ENCODE measurements around the gene EDIL3. TPM values are rescaled to one million over a fixed set of nuclear protein-coding genes. Genes with fewer than 3 reads are reported as not detected.
A peak's percentile ranks its signal among the peaks of the same experiment; 100 is the strongest.

EDIL3 gene
- total and polyA plus RNA-seq, 2 of the 13 experiments (the other 11 are each of a cell fraction or from before 2014, with no cell fraction given), result 0.01 TPM; not detected in 1

GRCh38 chr5:83972909-83973308 is 411.8 kb downstream of the EDIL3 start:
- no peak for FAIRE-seq
- no peak overlapping the region for H2AFZ ChIP-seq (ENCODE audit: low read length)
- H4K20me1 ChIP-seq (ENCODE audit: insufficient read depth, low read length), result no peaks in the 10 kb centered on the region

GRCh38 chr5:83972236-83972635 is 412.4 kb downstream of the EDIL3 start:
- BruUV-seq (replicated peaks), result no TSS peak

More at GRCh38 chr5:83972909-83973308, 411.8 kb downstream of the EDIL3 start:
- no peaks in the 10 kb centered on the region for H3K4me1 ChIP-seq (ENCODE audit: insufficient read depth, low read length)
- no peak overlapping the region for H3K27ac ChIP-seq (ENCODE audit: extremely low read length, insufficient read depth, low read length)
- no peak overlapping the region for H3K4me3 ChIP-seq (replicated peaks in 1 of 3; ENCODE audit: insufficient read depth in 1 of 3, low read depth in 2 of 3, low read length in 3 of 3)
- no peak for ATAC-seq
- TF ChIP-seq PHF21A (CRISPR knock-in tag; IDR thresholded peaks at IDR 0.05) (no peak), HNF4A (CRISPR knock-in tag; IDR thresholded peaks at IDR 0.05) (no peak), ZNF772 (CRISPR knock-in tag; IDR thresholded peaks at IDR 0.05) (no peak), NCOA5 (CRISPR knock-in tag; IDR thresholded peaks at IDR 0.05) (no peak), NFKB2 (CRISPR knock-in tag; IDR thresholded peaks at IDR 0.05; ENCODE audit: borderline replicate concordance) (no peak), MAX (IDR thresholded peaks at IDR 0.05) (no peak), ZSCAN20 (CRISPR knock-in tag; IDR thresholded peaks at IDR 0.05; ENCODE audit: borderline replicate concordance) (no peak), POGZ (CRISPR knock-in tag; IDR thresholded peaks at IDR 0.05) (no peak), HOXA7 (CRISPR knock-in tag; IDR thresholded peaks at IDR 0.05) (no peak), ZNF670 (CRISPR knock-in tag; IDR thresholded peaks at IDR 0.05; ENCODE audit: borderline replicate concordance) (no peak), TMF1 (CRISPR knock-in tag; IDR thresholded peaks at IDR 0.05; ENCODE audit: low read depth) (no peak), MAFF (IDR thresholded peaks at IDR 0.05; ENCODE audit: low read depth, low read length) (peak; percentile 80), ZNF788 (CRISPR knock-in tag; IDR thresholded peaks at IDR 0.05; ENCODE audit: borderline replicate concordance) (no peak), CBX2 (IDR thresholded peaks at IDR 0.05; ENCODE audit: low read depth, low read length) (no peak), CBX2 (CRISPR knock-in tag; IDR thresholded peaks at IDR 0.05; ENCODE audit: low read depth) (no peak), MAFK (conservative IDR thresholded peaks at IDR 0.05 in 1 of 2, IDR thresholded peaks at IDR 0.05 in 1 of 2; ENCODE audit: low read length in 2 of 2) (peak; percentile 75 to 87), ZNF567 (CRISPR knock-in tag; IDR thresholded peaks at IDR 0.05; ENCODE audit: borderline replicate concordance) (no peak)
- CTCF ChIA-PET (ENCODE audit: low intra/inter-chr PET ratio, low total read pairs), result no interaction called here
- no peaks in the 10 kb centered on the region for H3K27me3 ChIP-seq (ENCODE audit: control insufficient read depth in 1 of 2, insufficient read depth in 2 of 2, low read length in 2 of 2)
- H3K9ac ChIP-seq (ENCODE audit: insufficient read depth, low read depth, low read length), result no peak overlapping the region
- H3K79me2 ChIP-seq (ENCODE audit: insufficient read depth, low read length), result no peaks in the 10 kb centered on the region
- POLR2A ChIA-PET, result no interaction called here
- DNase-seq (ENCODE audit: low spot score), result no peak
- H3K4me2 ChIP-seq (ENCODE audit: low read depth, low read length), result no peak overlapping the region
- in situ Hi-C loops (cut with HindIII; ENCODE audit: extremely low pct_ligation_motif_present, low pct_unique_long_range_greater_than_20kb) (no loop called here), intact Hi-C loops (cut with micrococcal nuclease; ENCODE audit: unreplicated experiment) (no loop called here)
- H3K36me3 ChIP-seq (replicated peaks in 1 of 2; ENCODE audit: control insufficient read depth in 1 of 2, insufficient read depth in 2 of 2, low read length in 2 of 2), result no peaks in the 10 kb centered on the region
- no peaks in the 10 kb centered on the region for H3K9me3 ChIP-seq (ENCODE audit: low read length)
- no TSS peak for BruUV-seq (replicated peaks)

More at GRCh38 chr5:83972236-83972635, 412.4 kb downstream of the EDIL3 start:
- DNase-seq (ENCODE audit: low spot score) (no peak), FAIRE-seq (no peak), ATAC-seq (no peak)
- no peak overlapping the region for H3K4me2 ChIP-seq (ENCODE audit: low read depth, low read length)
- no peaks in the 10 kb centered on the region for H4K20me1 ChIP-seq (ENCODE audit: insufficient read depth, low read length)
- ChIA-PET POLR2A (no interaction called here), CTCF (ENCODE audit: low intra/inter-chr PET ratio, low total read pairs) (no interaction called here)
- intact Hi-C loops (cut with micrococcal nuclease; ENCODE audit: unreplicated experiment) (no loop called here), in situ Hi-C loops (cut with HindIII; ENCODE audit: extremely low pct_ligation_motif_present, low pct_unique_long_range_greater_than_20kb) (no loop called here)
- no peaks in the 10 kb centered on the region for H3K36me3 ChIP-seq (replicated peaks in 1 of 2; ENCODE audit: control insufficient read depth in 1 of 2, insufficient read depth in 2 of 2, low read length in 2 of 2)
- no peaks in the 10 kb centered on the region for H3K27me3 ChIP-seq (ENCODE audit: control insufficient read depth in 1 of 2, insufficient read depth in 2 of 2, low read length in 2 of 2)
- no peaks in the 10 kb centered on the region for H3K79me2 ChIP-seq (ENCODE audit: insufficient read depth, low read length)
- H3K9me3 ChIP-seq (ENCODE audit: low read length), result no peaks in the 10 kb centered on the region
- no peak overlapping the region for H2AFZ ChIP-seq (ENCODE audit: low read length)
- TF ChIP-seq SP1 (IDR thresholded peaks at IDR 0.05) (no peak), SP1 (CRISPR knock-in tag; IDR thresholded peaks at IDR 0.05) (no peak), ZNF772 (CRISPR knock-in tag; IDR thresholded peaks at IDR 0.05) (no peak), CREB3 (CRISPR knock-in tag; IDR thresholded peaks at IDR 0.05) (no peak), ZNF430 (CRISPR knock-in tag; IDR thresholded peaks at IDR 0.05) (no peak), ZNF775 (CRISPR knock-in tag; IDR thresholded peaks at IDR 0.05; ENCODE audit: borderline replicate concordance) (no peak), KDM5B (CRISPR knock-in tag; IDR thresholded peaks at IDR 0.05; ENCODE audit: borderline replicate concordance) (no peak)
- TF ChIP-seq, protein P1, sequence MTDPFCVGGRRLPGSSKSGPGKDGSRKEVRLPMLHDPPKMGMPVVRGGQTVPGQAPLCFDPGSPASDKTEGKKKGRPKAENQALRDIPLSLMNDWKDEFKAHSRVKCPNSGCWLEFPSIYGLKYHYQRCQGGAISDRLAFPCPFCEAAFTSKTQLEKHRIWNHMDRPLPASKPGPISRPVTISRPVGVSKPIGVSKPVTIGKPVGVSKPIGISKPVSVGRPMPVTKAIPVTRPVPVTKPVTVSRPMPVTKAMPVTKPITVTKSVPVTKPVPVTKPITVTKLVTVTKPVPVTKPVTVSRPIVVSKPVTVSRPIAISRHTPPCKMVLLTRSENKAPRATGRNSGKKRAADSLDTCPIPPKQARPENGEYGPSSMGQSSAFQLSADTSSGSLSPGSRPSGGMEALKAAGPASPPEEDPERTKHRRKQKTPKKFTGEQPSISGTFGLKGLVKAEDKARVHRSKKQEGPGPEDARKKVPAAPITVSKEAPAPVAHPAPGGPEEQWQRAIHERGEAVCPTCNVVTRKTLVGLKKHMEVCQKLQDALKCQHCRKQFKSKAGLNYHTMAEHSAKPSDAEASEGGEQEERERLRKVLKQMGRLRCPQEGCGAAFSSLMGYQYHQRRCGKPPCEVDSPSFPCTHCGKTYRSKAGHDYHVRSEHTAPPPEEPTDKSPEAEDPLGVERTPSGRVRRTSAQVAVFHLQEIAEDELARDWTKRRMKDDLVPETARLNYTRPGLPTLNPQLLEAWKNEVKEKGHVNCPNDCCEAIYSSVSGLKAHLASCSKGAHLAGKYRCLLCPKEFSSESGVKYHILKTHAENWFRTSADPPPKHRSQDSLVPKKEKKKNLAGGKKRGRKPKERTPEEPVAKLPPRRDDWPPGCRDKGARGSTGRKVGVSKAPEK (CRISPR knock-in tag; IDR thresholded peaks at IDR 0.05; ENCODE audit: borderline replicate concordance), result no peak
- TF ChIP-seq, protein P2, sequence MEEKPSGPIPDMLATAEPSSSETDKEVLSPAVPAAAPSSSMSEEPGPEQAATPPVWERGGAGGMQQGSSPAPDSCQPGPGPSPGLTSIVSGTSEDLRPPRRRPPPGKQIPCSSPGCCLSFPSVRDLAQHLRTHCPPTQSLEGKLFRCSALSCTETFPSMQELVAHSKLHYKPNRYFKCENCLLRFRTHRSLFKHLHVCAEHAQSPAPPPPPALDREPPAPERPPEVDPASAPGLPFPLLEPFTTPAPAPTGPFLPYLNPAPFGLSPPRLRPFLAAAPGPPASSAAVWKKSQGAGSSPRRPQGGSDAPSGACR (CRISPR knock-in tag; IDR thresholded peaks at IDR 0.05), result no peak
- H3K9ac ChIP-seq (ENCODE audit: insufficient read depth, low read depth, low read length), result no peak overlapping the region
- no peak overlapping the region for H3K27ac ChIP-seq (ENCODE audit: extremely low read length, insufficient read depth, low read length)
- H3K4me3 ChIP-seq (replicated peaks in 1 of 3; ENCODE audit: insufficient read depth in 1 of 3, low read depth in 2 of 3, low read length in 3 of 3), result no peak overlapping the region
- no peaks in the 10 kb centered on the region for H3K4me1 ChIP-seq (ENCODE audit: insufficient read depth, low read length)

All from HepG2 (cell line).